NCI-H2081 (cell line): ENCODE results near the gene PTPN5.
A peak's percentile ranks its signal among the peaks of the same experiment; 100 is the strongest.
"Not testable (repeated sequence)": the region's sequence is repeated elsewhere in the genome, so short reads cannot be mapped to it uniquely, and the experiment has no call there.

ENCODE experiments used
- DNase-seq, 2 experiments: peaks; one replicate each; lab custom pipeline; 2025; lab: John Stamatoyannopoulos, UW

PTPN5 gene

DNA sequence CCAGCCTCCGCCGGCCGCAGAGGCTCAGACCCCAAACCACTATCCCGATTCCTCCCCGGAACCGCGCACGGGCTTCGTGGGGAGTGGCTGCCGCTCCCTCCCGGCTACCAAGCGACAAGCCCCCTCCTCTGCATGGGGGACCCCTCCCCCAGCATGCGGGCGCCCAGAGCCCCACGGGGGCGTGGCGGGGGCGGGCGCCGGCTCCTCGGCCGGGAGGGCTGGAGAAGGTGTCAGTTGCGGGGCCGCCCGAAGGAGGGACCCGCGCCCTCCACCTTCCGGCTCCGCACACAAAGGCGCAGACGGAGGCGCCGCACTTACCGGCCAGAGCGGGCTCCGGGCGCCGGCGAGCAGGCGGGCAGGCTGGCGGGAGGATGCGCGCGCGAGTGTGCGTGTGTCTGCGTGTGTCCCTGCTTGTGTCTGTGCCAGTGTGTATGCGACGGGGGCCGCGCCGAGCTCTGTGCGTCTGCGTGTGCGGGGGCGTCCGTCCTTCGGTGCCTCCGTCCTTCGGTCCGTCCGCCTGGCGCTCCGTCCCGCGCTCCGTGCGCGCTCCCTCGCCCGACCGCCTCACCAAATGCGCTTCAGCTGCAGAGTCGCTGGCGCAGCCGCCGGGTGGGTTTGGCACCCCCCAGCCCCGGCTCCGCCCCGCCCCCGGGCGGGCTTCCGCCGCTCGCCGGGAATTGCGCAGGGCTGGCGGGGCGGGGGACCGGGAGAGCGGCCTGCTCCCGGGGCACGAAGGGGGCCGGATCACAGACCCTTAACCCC, at the start of gene PTPN5:
Gene PTPN5 (minus strand): TSS at position 592 of the 762 bp plus-strand sequence. CDS start 19,840 bp downstream, outside the sequence.
- no peak for DNase-seq

DNA sequence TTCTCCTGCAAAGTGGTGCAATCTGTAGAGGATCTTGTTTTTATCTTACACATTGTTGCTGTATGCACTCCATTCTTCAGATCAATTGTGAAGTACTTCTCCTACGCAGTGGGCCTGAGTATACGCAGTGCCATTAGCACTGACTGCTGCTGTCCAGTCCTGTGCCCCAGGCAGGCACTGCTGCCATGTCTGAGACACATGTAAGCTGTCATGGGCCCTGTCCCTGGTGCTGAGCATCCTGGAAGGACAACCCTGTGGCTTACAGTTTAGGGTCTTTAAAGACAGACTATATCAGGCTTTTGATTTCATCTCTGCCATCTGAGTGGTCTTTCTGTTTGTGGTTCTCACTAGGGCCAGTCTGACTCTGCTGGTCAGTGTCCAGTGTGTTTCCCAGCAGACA, 44.8 kb upstream of the PTPN5 start:
- DNase-seq = no peak

DNA sequence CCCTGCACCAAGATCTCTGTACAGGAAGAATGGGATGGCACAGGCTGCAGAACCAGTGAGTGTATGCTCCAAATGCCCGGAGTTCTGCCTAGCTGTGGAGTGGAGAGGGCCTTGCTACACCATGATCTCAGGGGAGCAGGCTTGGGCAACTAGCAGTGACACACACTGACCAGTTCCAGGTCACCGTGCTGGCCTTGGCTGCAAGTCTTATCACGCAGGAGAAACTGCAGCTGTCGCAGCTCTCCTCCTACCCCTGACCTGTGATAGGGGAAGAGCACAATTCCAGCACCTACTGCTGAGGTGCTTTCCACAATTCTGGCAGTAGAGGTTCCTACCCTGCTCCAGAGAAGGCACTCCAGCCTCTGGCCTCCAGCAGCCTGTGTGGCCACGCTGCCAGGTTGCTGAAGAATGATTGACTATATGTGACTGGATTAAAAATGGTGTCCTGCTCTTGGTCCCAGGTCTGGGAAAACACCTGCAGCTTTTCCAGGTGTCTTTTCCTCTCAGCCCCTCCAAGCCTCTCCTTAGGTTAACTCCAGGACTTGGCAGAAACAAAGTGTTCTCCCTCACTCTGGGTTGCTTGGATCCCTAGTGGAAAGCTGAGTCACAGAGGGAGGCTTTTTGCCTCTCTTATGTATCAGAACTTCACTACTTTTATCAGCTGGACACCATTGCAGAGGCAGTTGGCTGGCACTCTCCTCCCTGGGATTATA, 43.3 kb upstream of the PTPN5 start:
- DNase-seq = no peak

DNA sequence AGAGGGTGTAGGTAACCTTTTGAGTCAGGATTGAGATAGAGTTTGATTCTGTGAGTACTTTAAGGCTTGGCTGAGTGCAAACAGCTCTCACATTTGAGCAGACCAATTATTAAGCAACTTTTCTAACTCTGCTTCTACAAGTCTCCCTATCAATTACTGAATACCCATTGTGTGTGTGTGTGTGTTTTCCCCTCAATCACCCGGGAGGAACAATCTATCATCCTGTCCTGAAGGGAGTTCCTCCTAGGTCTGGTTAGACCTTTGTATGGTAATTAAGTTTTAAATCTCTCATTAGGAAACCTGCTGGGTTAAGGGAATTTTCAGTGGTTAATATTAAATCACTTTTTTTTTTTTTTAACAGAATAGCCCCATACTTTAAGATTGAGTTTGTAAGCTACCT, 28.6 kb upstream of the PTPN5 start:
- DNase-seq = not testable (repeated sequence)

DNA sequence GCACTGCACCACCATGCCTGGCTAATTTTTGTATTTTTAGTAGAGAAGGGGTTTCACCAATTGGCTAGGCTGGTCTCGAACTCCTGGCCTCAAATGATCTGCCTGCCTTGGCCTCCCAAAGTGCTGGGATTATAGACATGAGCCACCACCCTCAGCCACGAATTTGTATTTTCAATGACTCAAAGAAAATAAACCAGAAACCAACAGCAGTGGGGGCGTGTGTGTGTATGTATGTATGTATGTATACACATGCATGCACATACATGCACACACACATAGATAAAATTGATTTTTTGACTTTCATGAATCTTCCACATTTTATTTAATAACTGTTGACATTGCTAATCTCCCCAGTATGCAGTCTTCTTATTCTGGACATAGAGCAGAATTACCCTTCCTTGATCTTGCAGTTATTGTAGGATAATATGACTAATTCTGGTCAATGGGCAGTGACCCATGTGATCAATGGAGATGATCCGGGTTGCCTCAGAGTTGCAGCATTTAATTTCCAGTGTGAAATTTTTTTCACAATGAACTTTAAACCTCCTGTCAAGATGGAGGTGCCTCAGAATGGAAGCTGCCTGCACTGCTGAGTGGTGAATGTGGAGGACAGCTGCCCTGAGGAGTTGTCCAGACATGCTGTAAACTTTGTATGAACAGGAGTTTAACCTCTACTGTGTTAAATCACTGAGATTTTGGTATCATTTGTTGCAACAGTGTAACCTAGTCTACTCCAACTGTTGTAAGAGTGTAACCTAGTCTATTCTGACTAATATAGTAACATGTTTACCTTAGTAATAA, 12.8 kb upstream of the PTPN5 start:
- DNase-seq = no peak

DNA sequence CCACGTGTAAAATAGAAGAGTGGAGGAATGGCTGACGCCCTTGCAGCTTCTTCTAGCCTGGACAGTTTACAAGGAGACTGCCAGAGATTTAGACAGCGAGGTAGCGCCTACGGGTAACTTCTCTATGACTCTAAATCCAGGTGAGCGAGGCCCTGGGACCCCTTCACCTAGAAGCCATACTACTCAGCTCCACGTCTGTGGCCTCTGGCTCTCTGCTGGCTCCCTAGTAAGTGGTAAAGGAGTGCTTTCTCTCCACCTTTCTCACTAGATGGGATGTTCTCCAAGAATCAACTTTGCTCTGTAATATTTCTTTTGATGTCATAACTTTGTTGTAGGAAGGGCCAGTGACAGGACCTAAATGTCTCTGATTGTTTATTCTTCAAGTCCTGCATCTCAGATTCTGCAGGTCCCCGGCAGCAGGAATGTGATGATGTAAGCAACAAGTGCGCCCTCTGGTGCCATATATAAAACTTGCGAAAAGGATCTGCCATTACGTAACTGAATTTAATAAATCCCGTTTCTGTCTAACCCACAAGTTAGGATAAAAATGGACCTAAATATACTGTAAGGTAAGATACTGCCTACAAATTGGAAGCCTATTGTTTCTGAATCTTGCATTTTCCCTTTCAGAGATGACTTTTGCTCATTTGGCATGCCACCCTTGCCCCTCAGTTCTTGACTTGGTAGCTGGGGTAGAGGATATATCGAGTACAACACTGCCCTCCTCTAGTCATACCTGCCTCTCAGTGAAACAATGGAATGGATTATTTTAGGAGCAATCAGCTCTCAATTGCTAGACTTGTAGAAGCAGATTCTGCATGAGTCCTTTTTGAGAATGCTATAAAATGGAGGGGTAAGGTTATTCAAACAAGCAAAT, 11.0 kb upstream of the PTPN5 start:
- peak; percentile 65 to 68 for DNase-seq

DNA sequence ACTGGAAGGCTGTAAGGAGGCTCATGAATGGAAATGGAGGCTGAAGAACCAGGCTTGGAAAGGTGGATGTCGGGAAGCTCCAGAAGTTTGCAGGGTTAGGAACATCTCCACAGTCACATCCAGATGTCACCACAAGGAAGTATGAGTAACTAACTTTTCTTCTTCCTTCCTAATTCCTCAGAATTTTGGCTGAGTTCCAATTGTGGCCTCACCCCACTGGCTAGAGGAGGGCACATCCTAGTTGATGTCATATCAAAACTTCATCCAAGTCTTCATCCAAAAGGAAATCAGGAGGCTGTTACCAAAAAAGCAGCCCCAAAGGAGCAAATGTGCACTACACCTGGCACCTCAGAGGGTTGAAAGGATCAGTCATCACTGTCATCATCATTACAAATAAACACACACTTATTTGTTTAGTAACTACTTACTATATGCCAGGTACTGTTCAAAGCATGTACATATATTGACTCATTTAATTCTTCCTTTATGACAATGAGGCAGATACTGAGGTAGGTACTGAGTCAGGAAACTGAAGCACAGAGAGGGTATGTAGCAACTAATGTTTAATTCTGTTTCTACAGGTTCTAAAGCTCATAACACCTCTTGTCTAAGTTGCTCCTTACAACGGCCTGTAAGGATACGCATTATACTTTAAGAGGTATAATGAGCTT, 7.3 kb upstream of the PTPN5 start:
- DNase-seq = no peak

DNA sequence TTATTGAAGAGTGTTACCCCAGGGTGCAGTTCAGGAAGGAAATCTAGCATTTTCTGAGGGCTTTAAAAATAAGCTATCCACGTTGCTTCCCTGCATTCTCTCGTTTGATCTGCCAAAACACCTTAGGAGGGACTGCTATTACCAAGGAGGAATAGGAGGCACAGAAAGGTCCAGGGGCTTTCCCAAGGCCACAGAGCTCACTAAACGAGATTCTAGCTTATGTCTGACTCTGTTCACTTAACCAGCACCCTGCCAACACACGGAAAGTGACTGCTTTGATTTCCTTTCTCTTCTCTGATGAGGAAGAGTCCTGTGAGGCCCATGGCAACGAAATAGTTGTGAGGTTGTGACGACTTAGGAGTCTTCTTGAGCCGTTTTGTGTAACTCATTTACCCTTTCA, 3.4 kb upstream of the PTPN5 start:
- DNase-seq = no peak

DNA sequence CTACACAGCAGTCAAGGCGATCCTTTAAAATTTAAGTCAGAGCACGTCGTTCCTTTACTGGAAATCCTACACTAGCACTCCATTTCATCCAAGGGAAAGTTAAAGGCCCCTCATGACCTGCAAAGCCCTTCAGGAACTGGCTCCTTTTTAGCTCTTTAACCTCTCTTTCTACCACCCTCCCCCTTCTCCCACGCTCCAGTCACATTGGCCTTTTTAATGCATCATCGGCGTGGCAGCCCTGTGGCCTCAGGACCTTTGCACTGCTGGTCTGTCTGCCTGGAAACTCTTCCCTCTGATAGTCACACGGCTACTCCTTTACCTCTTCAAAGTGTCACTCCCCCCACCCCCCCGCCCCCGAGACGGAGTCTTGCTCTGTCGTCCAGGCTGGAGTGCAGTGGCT, 1.2 kb upstream of the PTPN5 start:
- no peak for DNase-seq

DNA sequence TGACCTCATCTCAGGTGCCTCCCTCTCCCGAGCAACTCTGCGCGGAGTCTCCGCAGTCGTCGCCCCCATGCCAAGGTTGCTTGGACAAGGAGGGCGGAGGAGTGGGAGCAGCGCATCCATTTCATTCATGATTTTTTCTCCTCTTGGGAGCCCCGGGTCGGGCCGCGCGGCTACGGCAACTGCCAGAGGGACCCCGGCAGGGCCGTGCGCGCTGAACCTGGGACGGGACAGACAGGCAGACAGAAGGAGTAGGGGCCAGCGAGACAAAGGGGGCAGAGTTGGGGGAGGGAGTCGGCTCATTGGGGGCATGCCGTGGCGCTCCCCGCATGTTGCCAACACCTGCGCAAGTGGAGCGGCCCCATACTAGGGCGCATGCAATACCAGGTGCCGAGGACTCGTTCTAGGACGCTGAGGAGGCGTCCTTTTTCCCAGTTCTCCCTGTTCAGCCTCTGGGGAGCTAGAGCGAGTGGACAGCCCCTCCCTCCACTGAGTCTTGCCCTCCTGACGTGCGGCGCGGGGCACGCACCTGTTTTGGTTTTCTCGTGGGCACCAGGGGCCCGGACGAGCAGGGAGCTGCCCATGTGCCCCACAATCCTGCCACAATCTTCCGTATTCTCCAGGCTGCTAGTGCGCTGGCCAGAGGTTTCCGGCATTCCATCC, 501 bp upstream of the PTPN5 start:
- no peak for DNase-seq

DNA sequence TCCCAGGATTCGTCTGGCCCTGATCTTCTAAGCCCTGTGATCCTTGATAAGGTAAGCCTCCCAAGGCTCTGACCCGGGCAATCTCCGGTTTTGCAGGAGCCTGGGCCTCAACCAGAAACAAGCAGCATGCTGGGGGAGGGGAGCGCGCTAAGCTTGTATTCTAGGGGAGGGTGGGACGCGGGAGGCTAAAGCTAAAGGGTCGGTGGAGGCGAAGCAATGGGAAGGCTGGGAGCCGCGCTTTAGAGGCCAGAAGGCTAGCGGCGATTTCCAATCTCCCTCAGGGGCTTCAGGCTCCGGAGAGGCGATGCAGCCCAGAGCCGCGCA, 753 bp downstream of the PTPN5 start:
- no peak for DNase-seq

DNA sequence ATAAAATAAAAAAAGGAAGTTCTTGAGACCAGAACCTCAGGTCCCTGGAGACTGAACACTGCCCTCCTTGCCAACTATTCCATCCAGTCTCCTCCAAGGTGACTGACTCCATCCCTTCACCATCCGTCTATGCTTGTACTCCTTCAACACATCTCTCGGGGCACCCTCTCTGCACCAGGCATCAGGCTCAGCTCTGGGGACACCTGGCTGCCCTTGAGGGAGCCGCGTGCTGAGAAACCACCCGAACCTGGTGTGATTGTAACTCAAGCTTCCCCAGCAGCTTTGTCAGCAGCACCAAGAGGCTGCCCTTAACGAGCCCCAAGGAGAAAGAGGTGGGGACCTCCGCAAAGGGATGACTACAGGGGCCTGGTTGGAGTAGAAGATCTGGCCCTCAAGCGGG, 1.7 kb downstream of the PTPN5 start:
- DNase-seq = no peak

DNA sequence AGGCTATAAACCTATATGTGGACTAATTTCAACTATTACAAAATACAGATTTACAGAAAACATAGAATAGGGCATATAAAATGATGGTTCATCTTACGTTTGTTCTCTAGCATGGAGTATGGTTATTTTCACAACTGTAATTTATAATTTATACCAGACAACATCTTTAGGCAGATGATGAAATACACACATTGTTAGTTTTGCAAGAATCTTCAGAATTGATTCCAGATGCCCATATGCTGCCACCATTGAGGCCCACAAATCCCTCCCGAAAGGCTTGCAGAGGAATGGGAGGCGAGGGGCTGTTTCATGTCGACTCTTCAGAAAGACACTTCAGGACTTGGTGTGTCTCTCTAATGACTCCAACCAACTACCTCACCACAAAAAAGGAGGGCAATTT, 6.2 kb downstream of the PTPN5 start:
- no peak for DNase-seq

DNA sequence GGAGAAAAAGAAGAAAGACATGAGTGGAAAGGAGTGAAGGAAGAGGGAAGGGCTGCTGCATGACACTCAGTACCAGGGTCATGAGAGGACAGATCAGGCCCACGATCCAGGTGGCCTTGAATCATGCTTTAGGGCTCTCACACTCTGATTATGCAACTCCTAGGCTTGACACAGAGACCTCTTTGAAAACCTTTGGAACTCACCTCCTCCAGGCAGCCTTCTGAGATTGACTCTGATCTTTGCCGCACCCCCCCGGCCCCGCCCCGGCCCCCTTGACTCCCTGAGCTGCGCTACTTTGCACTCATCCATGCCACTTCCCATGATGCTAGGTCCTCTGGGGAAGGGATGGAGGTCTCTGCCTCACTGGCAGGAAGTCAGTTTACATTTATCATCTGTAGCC, 10.7 kb downstream of the PTPN5 start:
- DNase-seq = no peak

DNA sequence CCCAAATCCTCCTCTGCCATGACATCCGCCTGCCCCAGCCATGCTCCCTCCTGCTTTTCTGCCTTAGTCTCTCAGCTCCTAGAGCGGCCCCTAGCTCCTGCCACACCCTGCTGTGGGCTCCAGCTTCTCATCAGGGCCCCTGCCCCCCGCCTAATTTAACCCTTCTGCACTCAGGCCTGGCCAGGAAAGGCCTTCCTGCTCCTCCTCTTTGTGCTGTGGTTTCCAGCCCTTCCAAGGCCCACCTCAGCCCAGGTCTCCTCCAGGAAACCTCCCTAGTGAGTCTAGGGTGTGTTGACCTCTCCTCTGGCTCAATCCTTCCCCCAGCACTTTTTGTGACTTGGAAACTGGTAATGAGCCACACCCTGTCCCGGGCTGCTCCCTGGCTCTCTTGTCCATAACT, 11.3 kb downstream of the PTPN5 start:
- no peak for DNase-seq

DNA sequence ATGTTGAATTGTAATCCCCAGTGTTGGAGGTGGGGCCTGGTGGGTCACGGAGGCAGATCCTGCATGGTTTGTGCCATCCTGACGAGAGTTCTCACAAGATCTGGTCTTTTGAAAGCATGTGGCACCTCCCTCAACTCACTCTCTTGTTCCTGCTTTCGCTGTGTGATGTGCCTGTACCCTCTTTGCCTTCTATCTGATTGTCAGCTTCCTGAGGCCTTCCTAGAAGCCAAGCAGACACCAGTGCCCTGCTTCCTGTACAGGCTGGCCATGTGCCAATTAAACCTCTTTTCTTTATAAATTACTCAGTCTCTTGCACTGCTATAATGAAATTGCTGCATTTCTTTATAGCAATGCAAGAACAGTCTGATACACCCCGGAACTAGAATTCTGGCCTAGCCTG, 13.1 kb downstream of the PTPN5 start:
- no peak for DNase-seq

DNA sequence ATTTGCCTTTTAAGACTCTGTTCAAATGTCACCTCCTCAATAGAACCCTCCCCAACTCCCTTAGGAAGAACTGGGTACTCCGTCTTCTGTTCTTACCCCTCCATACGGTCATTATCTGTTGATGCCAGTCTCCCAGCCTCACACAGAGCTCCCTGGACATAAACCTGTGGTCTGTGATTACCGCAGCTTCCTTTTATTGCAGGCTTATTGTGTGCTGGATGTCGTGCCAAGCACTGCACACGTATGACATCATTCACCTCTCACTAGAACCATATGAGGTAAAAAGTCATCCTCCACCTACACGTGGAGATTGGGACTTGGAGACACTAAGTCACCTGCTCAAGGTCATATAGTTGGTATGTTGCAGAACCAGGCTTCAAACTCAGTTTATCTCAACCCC, 15.3 kb downstream of the PTPN5 start:
- no peak for DNase-seq

DNA sequence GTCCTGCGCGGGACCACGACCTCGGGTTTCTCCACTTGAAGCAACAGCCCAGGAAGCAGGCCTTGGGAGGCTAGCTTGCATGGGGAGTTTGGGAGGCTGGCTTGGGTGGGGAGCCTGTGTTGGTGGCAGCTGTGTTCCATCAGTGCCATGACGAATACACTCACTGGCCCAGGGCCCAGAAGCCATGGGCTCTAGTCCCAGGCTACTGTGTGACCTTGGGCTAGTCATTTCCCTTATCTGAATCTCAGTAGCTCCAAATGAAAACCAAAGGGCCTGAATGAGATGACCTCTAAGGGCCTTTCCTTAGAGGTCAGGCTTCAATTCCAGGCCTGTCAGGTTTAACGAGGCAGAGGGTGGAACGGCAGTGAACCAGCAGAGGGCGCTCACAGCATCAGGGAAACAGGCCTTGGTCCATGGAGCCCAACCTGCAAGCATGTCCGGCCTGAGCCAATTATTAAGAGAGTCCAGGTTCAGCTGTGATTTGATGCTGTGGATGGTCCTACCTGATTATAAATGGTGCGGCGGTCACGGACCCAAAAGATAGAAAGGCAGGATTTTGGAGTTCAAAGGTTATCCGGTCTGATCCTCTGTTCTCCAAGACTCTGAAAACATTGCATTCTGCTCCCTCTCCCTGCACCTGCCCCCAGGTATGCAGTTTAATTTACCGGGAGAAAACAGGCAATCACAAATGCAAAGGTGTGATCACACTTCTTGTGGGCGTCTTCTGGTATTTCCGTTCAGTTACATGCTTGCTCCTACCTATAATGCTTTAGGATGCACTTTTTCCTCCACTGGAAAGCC, 15.9 kb downstream of the PTPN5 start:
- peak; percentile 57 to 58 for DNase-seq

DNA sequence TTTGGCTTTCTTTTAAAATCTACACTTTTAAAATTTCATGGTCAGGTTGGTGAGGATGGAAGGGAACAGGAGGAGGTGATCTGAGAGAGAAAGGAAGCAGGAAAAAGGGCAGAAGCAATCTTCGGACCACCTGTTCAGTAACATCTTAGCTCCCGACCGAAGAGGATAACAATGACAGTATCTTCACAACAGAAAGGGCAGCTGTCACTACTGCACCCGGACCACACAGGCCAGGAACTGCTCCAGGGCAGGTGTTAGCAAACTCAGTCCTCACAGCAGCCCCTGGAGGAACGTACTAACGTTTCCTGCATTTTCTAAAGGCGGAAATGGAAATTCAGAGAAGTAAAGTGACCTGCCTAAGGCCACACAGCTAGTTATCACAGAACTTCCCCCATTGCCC, 16.8 kb downstream of the PTPN5 start:
- DNase-seq = no peak

DNA sequence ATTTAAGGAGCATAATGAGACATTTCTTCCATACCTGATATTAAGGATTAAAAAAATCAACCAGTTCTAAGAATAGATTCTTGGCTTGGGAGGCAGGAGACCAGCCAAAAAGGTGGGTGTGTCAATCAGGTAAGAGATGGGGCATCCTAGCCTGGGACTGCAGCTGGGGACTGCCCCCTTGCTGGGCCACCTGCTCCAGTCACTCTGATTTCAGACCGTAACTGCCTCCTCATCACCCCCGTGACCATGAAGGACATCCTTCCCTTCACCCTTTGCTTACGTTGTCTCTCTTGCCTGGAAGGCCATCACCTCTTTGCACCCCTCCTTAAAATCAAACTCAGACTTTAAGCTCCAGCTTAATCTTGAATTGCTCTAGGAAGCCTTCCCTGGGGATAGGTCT, 17.9 kb downstream of the PTPN5 start:
- no peak for DNase-seq
